ELF-1 (cell line): ENCODE data around the gene LYSMD3.
"Not testable (repeated sequence)": the region's sequence is repeated elsewhere in the genome, so short reads cannot be mapped to it uniquely, and the experiment has no call there.

ENCODE experiments used
- DNase-seq: peaks from one replicate; pipeline ENCODE4 v3.0.0-alpha.2; 2016; ENCODE audit warnings: low read depth, low spot score

Gene LYSMD3

DNA sequence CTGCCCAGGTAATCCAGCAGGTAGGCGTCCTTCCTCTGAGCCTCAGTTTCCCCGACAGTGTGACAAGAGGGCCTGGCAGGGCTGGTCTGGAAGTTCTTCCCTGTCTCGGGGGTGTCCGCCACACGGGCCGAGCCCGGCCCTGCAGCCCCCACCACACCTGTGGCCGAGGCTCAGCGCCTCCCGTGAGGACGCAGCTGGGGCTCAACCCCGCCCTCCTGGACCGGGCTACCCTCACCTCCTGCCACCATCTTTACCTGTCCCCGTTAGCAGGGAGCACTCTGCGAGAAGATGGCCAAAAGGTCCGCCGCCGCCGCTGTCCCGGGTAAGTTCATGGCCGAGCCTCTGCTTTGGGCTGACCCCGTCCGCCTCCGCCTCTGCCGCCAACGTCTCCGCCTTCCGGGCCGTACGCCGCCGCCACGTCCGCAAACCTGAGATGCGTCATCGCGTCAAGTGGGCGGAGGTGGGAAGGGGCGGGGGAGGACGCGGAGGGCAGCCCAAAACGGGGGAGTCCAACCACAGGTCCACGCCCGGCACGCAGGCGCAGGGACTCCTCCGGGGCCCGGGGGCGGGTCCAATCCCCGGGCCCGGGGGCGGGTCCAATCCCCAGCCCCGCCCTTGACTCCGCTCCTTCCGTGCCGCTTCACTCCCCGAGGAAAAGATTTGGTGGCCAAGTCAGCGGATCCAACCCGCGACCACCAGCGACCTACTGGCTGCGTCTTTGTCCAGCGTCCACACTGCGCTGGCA is at the start of gene LYSMD3:
Gene LYSMD3, minus strand, starts transcription at position 391 of the 745 bp plus-strand sequence. CDS start 4,295 bp downstream, outside the sequence.
- peak; percentile 96 for DNase-seq

DNA sequence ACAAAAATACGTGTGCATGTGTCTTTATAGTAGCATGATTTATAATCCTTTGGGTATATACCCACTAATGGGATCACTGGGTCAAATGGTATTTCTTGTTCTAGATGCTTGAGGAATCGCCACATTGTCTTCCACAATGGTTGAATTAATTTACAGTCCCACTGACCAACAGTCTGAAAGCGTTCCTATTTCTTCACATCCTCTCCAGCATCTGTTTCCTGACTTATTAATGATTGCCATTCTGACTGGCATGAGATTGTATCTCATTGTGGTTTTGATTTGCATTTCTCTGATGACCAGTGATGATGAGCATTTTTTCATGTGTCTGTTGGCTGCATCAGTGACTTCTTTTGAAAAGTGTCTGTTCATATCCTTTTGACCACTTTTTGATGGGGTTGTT is 47.2 kb upstream of the LYSMD3 start:
- DNase-seq: not testable (repeated sequence)

DNA sequence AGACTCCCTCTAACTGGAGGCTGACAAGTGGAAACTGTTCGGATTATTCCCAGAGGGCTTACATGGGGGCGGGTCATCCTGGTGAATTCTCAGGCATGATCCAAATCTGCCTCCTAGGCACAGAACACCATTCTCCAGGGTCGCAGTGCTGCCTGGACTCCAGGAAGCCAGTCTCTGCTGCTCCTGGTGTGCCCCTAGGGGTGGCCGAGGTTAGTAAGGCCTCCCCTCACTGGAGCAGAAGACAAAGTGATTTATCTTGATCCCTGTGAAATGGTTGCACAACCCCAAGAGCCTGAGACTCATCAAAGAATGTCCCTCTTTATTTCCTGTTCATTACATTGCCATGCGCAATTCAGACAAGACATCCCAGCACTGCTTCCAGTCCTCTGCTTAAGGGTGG is 46.3 kb upstream of the LYSMD3 start:
- DNase-seq: peak; percentile 32

DNA sequence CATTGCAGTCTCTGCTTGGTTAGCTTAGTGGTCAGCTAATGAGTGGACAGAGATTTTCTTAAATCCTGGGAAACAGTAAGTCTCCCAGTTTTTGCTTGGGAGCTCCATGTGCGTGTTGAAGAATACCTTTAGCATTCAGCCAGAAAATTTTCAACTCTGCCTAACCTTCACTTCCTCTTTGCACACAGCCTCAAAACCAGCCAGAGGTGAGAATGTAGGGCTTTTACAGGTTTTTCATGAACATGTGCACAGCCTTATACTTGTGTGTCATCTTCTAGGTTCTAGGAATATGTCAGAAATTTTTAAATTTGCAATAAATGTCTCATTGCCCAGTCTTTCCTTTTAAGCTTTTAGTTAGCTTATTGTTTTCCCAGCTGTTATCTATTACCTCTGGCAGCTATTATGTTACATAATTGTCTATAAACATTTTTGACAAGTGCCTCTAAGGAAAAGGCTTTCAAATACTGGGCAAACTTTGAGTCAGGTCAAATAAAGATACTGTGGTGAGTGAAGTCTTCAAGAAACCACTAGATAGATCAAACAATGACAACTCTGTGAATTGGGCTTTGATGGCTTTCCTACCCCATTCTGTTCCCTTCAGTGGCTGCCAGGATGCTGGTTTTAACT is 41.9 kb upstream of the LYSMD3 start:
- DNase-seq: no peak

DNA sequence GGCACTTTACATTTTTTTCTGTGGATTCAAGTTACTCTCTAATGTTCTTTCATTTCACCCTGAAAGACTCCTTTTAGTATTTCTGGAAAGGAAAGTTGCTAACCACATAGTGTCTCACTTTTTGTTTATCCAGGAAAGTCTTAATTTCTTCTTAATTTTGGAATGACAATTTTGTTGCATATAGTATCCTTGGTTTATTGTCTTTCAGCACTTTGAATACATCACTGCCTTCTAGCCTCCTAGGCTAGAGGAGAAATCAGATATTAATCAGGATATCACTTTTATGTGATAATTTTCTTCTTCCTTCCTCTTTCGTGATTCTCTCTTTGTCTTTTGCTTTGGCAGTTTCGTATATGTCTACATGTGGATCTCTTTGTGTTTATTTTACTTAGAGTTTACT is 40.6 kb upstream of the LYSMD3 start:
- DNase-seq: no peak

DNA sequence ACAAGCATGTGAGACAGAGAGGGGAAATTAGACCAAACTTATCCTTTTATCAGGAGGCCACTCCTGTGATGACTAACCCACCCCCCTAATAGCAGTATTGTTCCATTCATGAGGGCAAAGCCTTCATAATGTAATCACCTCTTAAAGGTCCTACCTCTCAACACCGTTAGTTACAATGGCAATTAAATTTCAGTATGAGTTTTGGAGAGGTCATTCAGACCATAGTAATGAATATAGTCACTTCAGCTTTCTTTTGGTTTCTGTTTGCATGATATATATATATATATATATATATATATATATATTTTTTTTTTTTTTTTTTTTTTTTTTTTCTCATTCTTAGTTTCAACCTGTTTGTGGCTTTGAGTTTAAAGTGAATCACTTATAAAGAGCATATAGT is 39.7 kb upstream of the LYSMD3 start:
- no peak for DNase-seq

DNA sequence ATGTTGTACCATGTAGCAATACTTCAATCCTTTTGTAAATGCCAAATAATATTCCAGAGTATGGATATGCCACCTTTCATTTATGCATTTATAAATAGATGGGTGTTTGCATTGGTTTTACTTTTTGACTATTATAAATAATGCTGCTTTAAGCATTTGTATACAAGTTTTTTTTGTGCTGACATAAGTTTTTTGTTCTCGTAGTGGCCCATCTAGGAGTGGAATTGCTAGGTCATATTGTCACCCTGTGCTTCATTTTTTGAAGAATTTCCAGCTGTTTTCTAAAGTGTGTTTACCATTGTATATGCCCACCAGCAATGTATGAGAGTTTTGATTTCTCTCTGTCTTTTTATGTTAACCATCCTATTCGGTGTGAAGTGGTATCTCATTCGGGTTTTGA is 36.1 kb upstream of the LYSMD3 start:
- DNase-seq: no peak

DNA sequence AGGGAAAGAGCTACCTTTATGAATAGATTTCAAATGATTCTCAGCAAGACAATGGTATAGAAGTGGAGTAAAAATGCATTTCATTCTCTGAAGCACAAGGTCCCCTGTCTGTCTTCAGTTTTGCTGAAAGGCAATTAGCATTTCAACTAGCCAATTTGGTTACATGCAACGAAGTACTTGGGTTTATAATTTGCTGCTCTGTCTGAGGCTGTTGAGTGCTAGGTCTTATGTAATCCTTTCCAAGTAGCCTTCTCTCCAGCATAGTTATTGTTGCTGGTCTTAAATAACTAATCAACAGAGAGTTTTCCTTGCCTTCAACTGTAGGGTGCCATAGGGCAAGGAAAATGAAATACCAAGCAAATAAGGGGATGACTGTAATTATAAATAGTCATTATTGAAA is 33.7 kb upstream of the LYSMD3 start:
- DNase-seq: no peak

DNA sequence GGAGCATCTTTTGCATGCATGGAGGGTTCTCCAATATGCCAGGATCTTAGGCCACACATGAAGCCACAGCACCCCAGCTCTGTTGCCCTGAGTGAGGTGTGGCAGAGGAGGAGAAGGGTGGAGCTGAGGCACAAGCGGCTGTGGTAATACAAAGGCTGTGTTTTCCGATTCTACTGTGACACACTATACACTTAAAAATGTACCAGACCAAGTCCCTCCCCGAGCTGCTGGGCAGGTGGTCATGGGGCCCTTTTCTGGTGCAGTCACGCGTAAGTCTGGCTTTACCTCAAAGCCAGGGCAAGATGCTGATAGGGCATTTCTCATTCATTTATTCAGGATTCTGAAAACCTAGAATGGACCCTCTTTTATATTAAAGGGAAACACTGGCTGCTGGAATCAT is 33.0 kb upstream of the LYSMD3 start:
- no peak for DNase-seq

DNA sequence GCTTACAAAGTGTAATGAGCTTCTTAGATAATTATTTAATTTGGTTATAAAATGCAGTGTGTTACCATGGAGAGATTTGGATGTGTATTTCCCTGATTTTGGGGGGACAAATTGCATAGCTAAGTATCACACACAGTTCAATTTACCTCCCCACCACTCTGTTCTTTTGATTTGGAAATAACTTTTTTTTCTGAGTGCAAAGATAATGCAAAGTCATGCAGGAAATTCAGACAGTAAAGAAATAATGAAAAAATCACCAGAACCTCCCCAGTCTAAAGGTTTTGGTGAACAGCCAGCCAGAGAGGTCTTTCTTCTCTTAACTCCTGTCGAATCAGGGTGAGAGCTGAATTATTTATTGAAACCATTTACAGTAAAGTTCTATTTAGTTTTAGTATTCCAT is 32.4 kb upstream of the LYSMD3 start:
- DNase-seq: no peak

DNA sequence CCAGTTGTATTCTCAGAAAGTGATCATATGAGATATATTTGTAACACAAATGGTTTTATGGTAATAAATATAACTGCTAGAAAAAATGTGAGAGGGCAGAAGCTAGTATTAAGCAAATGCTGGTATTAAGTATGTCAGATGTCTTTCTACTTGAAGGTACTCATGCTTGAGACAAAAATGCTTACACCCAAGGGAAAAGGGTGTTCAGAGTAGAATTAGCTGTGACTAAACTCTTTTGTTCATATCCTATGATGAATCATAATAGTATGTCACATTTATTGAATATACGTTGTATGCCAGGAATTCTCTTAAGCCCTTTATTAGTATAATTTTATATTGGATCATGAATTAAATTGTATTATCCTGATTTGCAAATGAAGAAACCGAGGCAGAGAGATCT is 31.4 kb upstream of the LYSMD3 start:
- DNase-seq: no peak

DNA sequence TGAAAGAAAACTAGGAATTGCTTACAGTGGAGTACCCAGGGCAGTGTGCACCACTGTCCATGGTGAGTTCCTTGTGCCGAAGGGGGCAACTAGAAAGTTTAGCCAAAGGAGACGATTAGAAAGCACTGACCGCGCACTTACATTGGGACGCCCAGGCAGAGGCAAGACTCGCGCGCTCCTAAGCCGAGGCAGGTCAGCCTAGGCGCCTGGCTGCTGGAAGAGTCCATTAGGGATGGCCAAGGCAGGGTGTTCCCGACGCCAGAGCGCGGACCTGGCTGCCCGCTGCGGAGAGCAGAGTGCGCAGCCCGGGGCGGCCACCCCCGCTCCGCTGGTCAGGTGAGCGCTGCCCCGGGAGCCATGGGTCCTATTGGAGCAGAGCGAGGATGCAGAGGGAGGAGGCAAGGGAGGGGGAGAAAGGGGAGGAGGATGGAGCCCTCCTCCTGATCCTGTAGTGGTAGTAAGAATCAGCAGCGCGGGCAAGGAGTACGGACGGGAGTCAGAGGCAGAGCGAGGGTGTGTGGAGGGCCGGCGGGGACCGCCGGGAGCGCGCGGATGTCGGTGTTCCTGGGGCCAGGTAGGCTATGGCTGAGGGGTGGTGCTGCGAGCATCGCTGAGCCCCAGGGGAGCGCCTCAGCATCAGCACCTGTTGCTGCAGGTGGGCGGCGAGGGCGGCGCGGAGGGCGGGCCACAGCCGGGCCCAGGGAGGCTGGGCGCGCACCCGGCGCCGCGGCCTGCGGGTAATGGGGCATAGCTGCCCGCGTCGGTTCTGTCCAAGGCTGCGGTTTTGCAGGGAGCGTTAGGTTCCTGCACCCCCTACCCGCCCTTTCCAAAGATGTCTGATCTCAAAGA is 29.2 kb upstream of the LYSMD3 start, which contains the start of gene ADGRV1:
Gene ADGRV1, plus strand, starts transcription at position 454 of the 849 bp plus-strand sequence. Its CDS starts 99 bp downstream, at position 553.
- DNase-seq: peak; percentile 99

DNA sequence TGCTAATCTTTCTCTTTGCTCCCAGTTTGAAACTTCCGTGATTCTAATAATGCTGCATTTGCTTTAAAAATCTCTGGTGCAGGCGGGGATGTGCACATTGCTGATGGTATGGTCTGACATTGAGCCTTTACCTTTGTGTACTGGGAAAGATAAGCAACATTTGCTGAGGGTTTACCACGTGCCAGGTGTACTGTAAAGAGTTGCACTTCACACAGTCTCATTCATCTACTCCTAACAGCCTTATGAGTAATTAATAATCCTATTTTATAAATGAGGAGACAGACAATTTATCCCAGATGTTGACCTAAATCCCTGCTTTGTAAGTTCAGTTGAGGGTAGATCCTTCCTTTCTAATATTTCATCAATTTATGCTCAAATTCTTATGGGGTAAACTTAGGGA is 28.5 kb upstream of the LYSMD3 start:
- DNase-seq: no peak

DNA sequence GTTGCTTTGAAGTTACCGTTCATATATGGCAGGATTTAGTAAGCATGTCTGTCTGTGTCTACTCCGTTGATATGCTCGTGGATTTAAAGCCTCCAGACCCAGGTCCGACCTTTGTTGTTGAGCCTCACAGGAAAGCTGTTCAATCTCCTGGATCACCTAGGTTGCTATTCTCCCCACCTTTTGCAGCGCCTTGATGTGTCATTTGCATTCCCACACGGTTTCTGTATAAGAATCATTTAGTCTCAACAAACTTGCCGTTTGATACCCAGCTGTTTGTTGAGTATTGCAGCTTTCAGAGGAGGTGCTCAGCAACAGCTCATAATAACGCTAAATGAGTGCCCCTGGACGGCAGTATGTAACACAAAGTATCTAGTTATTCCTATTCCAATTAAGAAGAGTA is 28.0 kb upstream of the LYSMD3 start:
- DNase-seq: no peak

DNA sequence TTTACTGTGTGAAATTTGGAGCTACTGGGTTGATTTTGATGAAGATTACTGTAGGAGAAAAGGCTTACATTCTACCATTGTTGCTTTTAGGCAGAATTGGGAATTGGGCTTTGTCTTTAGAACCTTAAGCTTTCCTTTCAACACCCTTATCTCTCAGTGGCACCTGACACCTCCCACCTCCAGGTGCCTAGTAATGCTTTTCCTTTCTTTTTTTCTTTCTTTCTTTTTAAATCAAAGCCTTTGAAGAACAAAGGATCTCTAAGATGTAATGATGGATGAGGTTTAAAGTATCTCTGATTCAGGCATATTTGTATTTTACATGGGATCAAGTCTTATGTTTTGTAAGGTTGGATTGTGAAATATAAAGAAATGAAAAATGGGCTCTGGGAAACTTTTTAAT is 26.3 kb upstream of the LYSMD3 start:
- no peak for DNase-seq

DNA sequence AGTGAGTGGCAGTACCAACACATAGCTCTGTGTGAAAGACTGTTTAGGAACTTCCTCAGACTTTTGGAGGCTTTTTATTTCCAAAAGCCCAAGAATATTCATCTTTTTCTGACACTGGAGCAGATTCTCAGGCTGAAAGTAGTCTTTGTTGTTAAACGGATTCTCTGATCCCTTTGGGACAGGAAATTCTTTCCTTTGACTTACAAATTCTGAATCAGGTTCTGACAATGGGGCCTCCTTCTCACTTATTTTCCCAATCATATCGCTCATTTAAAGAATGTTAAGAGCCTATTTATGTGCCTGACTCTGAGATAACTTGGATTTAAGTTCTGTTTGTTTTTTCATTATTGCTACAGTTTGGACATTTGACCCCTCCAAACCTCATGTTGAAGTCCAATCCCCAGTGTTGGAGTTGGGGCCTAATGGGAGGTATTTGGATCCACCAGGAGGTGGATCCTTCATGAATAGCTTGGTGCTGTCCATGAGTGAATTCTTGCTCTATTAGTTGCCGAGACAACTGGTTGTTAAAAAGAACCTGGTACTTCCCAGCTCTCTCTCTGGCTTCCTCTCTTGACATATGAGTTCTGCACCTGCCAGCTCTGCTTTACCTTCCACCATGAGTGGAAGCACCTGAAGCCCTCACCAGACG is 25.1 kb upstream of the LYSMD3 start:
- DNase-seq: no peak

DNA sequence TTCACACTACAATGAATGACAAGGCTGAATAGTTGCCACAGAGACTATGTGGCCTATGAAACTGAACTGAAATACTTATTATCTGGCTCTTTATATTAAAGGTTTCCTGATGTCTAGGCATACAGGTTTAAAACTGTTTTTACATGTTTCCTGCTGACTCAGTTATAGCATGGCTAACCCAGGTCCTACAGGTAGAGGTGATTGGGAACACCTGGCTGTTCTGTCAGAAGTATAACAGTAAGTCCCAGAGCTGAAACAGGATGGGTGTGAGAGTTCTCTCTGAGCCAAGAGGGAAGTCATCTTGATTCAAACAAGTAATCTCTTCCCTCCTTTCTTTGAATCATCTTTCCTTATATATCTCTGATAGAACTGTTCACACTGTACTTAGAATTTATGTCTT is 24.3 kb upstream of the LYSMD3 start:
- no peak for DNase-seq

DNA sequence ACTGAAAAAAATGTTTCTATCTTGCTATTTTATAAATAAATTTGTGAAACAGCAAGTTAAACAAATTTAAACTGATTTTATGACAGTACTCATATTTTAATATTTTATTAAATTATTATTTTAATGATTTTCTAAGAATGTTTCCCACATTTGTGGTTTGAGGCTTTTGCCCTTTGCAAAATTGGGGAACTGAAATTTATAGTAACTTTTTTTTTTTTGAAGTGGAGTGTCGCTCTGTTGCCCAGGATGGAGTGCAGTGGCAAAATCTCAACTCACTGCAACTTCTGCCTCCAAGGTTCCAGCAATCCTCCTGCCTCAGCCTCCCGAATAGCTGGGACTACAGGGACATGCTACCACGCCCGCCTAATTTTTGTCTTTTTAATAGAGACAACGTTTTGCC is 22.0 kb upstream of the LYSMD3 start:
- DNase-seq: no peak

DNA sequence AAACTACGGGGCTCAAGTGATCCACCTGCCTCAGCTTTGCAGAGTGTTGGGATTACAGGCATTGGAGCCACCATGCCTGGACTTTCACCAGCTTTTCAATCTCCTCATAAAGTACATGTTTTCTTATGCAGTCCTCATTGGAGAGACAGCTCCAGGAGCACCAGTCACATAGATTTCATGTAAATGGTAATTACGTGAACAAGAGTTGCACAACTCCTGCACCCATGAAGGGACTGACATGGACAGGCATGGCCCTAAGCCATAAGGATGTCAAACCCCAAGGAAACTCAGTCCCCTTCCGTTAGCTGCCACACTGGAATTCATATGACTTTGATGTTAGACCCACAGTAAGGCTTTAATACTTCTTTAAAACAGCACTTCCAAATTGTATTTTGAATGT is 21.6 kb upstream of the LYSMD3 start:
- no peak for DNase-seq

DNA sequence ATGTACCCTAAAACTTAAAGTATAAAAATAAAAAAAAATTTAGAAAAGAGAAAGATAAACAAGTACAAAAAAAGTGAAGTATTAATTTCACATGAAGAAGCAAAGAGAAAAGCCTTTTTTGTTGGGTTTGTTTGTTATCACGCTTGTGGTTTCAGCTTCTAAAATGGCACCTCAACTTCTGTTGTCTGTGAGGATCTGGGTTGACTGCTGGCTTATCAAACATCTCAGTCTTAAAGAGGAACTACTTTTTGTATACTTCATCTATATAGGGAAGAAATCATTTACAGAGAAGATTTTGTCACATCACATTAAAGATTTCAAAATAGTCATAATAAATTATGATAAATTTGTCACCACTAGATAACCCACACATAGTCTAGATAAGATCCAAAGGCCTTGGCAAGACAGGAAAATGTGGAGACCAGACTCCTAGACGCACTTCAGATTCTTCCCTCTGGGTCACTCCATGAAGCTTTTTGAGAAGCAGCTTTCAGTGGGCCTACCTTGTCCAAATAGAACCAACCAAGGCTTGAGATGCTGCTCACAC is 20.4 kb upstream of the LYSMD3 start:
- no peak for DNase-seq

DNA sequence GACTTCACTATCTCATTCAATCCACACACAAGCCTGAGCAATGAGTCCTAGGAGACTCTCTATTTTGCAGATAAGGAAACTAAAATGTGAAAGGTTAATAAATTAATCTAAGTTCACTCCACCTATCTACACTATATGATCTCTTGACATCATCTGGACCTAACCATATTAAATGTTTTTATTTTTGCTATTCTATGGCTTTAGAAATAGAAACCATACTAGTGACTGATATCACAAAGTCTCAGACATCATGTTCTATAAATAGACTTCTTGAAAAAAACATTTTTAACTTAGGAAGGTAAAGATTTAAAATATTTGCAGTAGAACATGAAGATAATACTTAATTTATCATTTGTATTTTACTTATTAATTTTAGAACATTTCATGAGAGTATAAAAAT is 19.8 kb upstream of the LYSMD3 start:
- DNase-seq: no peak
